HepG2 (cell line): ENCODE measurements around the gene DCST2. TPM values are rescaled to one million over a fixed set of nuclear protein-coding genes. Genes with fewer than 3 reads are reported as not detected.

Experiments used
- ARID2 ChIP-seq: sonication (generic); formaldehyde crosslinking; IDR thresholded peaks from 2 replicates; pipeline ENCODE4 v1.8.1; 2022; ENCODE audit warnings: mild to moderate bottlenecking, missing genetic modification reagents, borderline replicate concordance
- DMAP1 ChIP-seq: IDR thresholded peaks from 2 replicates; pipeline ENCODE4 v1.6.1; 2016
- NFE2L2 ChIP-seq: fragments of 150-350 bp; IDR thresholded peaks from 2 replicates; pipeline ENCODE4 v1.6.1; 2014; ENCODE audit warnings: low read length
- PRMT3 ChIP-seq: sonication (generic); formaldehyde crosslinking; IDR thresholded peaks from 2 replicates; pipeline ENCODE4 v1.8.1; 2022; ENCODE audit warnings: low read depth, mild to moderate bottlenecking, moderate library complexity, missing genetic modification reagents, borderline replicate concordance
- RARA ChIP-seq: IDR thresholded peaks from 2 replicates; pipeline ENCODE4 v1.6.1; 2016; ENCODE audit warnings: missing genetic modification reagents, missing compliant biosample characterization
- SALL1 ChIP-seq: sonication (generic); formaldehyde crosslinking; IDR thresholded peaks from 2 replicates; pipeline ENCODE4 v1.8.0; 2022; ENCODE audit warnings: mild to moderate bottlenecking, missing genetic modification reagents
- SIN3B ChIP-seq: fragments of 150-350 bp; IDR thresholded peaks from 2 replicates; pipeline ENCODE4 v1.6.1; 2014; ENCODE audit warnings: low read length
- ZBTB42 ChIP-seq: sonication (generic); formaldehyde crosslinking; IDR thresholded peaks from 2 replicates; pipeline ENCODE4 v1.5.0; 2020; ENCODE audit warnings: mild to moderate bottlenecking, missing genetic modification reagents
- ZFP41 ChIP-seq: sonication (generic); formaldehyde crosslinking; IDR thresholded peaks from 2 replicates; pipeline ENCODE4 v1.4.0; 2020; ENCODE audit warnings: mild to moderate bottlenecking, missing genetic modification reagents, borderline replicate concordance
- ZNF235 ChIP-seq: sonication (generic); formaldehyde crosslinking; IDR thresholded peaks from 2 replicates; pipeline ENCODE4 v1.8.1; 2023; ENCODE audit warnings: mild to moderate bottlenecking, missing genetic modification reagents, borderline replicate concordance
- ZNF317 ChIP-seq: sonication (generic); formaldehyde crosslinking; IDR thresholded peaks from 2 replicates; pipeline ENCODE4 v1.5.0; 2020; ENCODE audit warnings: mild to moderate bottlenecking, missing genetic modification reagents
- ZNF446 ChIP-seq: sonication (generic); formaldehyde crosslinking; IDR thresholded peaks from 2 replicates; pipeline ENCODE4 v1.5.0; 2020; ENCODE audit warnings: mild to moderate bottlenecking, missing genetic modification reagents
- ZNF451 ChIP-seq: sonication (generic); formaldehyde crosslinking; IDR thresholded peaks from 2 replicates; pipeline ENCODE4 v1.5.0; 2020; ENCODE audit warnings: mild to moderate bottlenecking, missing genetic modification reagents
- ZNF761 ChIP-seq: sonication (generic); formaldehyde crosslinking; conservative IDR thresholded peaks from 2 replicates; pipeline ENCODE4 v1.4.0; 2020; ENCODE audit warnings: mild to moderate bottlenecking, missing genetic modification reagents
- polyA plus RNA-seq, 8 experiments: library from polyadenylated mRNA; depleted of rRNA in 3 of 8; stranded (reverse) in 7 of 8; unstranded in 1 of 8; fragments of >200 nt; fragmentation: Illumina TruSeq in 4 of 8; extraction: Trizol in 4 of 8; gene quantifications; 2 replicates each; pipeline versions ENCODE4 v1.2.1 to v1.2.3, GENCODE V29; 2011 to 2016; ENCODE audit warnings: low read depth in 4 of 8, missing spikeins in 1 of 8, mixed read lengths in 1 of 8; ENCODE audit not compliant: insufficient read depth in 1 of 8
- total RNA-seq, 5 experiments: library from RNA; depleted of rRNA; stranded (reverse); fragments of >200 nt; fragmentation: Illumina TruSeq; extraction: Trizol; gene quantifications; 2 replicates each; pipeline ENCODE4 v1.2.3, GENCODE V29; 2016; ENCODE audit warnings: low read depth in 1 of 5
- TF ChIP-seq, protein P1 (sequence below), 2 experiments: fragments of 450-650 bp in 1 of 2; sonication (generic) in 1 of 2; formaldehyde crosslinking; IDR thresholded peaks; 2 replicates each; pipeline versions ENCODE4 v1.5.0 to v1.8.0; 2020 to 2022; ENCODE audit warnings: mild to moderate bottlenecking in 1 of 2, missing genetic modification reagents in 1 of 2
- TF ChIP-seq, protein P2 (sequence below): sonication (generic); formaldehyde crosslinking; IDR thresholded peaks from 2 replicates; pipeline ENCODE4 v1.4.0; 2020; ENCODE audit warnings: missing genetic modification reagents, borderline replicate concordance
- TF ChIP-seq, protein P3 (sequence below): IDR thresholded peaks from 2 replicates; pipeline ENCODE4 v1.6.1; 2016; ENCODE audit warnings: mild to moderate bottlenecking, missing biosample characterization, missing genetic modification reagents
- TF ChIP-seq, protein P4 (sequence below): sonication (generic); formaldehyde crosslinking; IDR thresholded peaks from 2 replicates; pipeline ENCODE4 v1.4.0; 2020; ENCODE audit warnings: mild to moderate bottlenecking, missing genetic modification reagents

DCST2 gene
- total and polyA plus RNA-seq, 2 of the 13 experiments (the other 11 are each of a cell fraction or from before 2014, with no cell fraction given): 0.74 TPM; not detected in 1

DNA sequence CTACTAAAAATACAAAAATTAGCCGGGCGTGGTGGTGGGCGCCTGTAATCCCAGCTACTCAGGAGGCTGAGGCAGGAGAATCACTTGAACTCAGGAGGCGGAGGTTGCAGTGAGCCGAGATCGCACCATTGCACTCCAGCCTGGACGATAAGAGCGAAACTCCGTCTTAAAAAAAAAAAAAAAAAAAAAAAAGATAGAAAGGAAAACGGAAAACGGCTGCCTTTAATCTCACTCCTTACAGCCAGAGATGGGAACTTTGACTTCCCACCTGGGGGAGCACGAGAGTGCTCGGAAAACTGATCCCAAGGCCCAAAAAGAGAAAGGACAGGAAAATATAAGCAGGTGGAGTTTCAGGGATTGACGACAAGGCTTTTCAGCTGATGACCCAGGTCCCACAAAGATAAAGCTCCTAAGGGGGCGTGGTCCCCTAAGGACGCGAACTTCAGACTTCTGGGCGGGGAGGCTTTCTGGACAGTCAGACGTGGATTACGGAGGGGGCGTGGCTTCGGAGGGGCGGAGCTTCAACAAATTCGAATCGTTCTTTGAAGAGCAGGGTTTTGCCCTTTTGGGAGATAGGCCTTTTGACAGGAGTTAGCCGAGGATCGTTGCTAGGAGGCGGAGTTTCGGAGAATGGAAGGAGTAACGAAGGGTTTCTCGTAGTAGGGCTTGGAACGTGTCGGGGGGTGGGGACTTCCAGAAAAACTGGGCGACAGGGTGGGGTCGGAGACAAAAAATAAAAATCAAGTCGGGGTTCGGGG lies 60.1 kb downstream of the DCST2 start (continued):
- TF ChIP-seq, protein P1, sequence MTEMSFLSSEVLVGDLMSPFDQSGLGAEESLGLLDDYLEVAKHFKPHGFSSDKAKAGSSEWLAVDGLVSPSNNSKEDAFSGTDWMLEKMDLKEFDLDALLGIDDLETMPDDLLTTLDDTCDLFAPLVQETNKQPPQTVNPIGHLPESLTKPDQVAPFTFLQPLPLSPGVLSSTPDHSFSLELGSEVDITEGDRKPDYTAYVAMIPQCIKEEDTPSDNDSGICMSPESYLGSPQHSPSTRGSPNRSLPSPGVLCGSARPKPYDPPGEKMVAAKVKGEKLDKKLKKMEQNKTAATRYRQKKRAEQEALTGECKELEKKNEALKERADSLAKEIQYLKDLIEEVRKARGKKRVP (CRISPR knock-in tag; IDR thresholded peaks at IDR 0.05): no peak; a peak in 1 of 4 replicates
- TF ChIP-seq, protein P2, sequence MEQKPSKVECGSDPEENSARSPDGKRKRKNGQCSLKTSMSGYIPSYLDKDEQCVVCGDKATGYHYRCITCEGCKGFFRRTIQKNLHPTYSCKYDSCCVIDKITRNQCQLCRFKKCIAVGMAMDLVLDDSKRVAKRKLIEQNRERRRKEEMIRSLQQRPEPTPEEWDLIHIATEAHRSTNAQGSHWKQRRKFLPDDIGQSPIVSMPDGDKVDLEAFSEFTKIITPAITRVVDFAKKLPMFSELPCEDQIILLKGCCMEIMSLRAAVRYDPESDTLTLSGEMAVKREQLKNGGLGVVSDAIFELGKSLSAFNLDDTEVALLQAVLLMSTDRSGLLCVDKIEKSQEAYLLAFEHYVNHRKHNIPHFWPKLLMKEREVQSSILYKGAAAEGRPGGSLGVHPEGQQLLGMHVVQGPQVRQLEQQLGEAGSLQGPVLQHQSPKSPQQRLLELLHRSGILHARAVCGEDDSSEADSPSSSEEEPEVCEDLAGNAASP: peak; percentile 65; the same call in 1 of the 2 replicates
- no peak for TF ChIP-seq NFE2L2
- TF ChIP-seq, protein P3, sequence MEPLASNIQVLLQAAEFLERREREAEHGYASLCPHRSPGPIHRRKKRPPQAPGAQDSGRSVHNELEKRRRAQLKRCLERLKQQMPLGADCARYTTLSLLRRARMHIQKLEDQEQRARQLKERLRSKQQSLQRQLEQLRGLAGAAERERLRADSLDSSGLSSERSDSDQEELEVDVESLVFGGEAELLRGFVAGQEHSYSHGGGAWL (CRISPR knock-in tag): no peak
- no peak for TF ChIP-seq ARID2 (CRISPR knock-in tag)
- no peak for TF ChIP-seq ZFP41
- TF ChIP-seq ZNF446 (CRISPR knock-in tag): peak; percentile 80; the same call in 1 of the 2 replicates
- TF ChIP-seq, protein P4, sequence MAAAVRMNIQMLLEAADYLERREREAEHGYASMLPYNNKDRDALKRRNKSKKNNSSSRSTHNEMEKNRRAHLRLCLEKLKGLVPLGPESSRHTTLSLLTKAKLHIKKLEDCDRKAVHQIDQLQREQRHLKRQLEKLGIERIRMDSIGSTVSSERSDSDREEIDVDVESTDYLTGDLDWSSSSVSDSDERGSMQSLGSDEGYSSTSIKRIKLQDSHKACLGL (CRISPR knock-in tag): no peak
- TF ChIP-seq ZNF451 (CRISPR knock-in tag): no peak
- TF ChIP-seq PRMT3 (CRISPR knock-in tag): no peak
- TF ChIP-seq DMAP1: 0 out of 2 replicates have a peak, but pooled peaks have one; percentile 34
- TF ChIP-seq SIN3B: no peak
- TF ChIP-seq ZNF317 (CRISPR knock-in tag): no peak; the same call in 1 of the 2 replicates
- TF ChIP-seq SALL1 (CRISPR knock-in tag): peak; percentile 58
- TF ChIP-seq RARA (CRISPR knock-in tag): peak; percentile 28
- no peak for TF ChIP-seq ZNF235 (CRISPR knock-in tag)
- no peak for TF ChIP-seq ZBTB42
- TF ChIP-seq ZNF761 (CRISPR knock-in tag): no peak
